ENCODE data around the gene PACS2.
"Not testable (repeated sequence)": the region's sequence is repeated elsewhere in the genome, so short reads cannot be mapped to it uniquely, and the experiment has no call there.

Gene PACS2

GRCh38 chr14:105351410-105351809, 36.9 kb downstream of the PACS2 start:
- no peak for DNase-seq (ENCODE audit: low read depth in 2 of 2)

- DNase-seq (ENCODE audit: low read depth in 2 of 2): peak; percentile 62 to 78
These were observed 37.6 kb downstream of the PACS2 start for GRCh38 chr14:105351920-105352851.

- DNase-seq (ENCODE audit: low read depth in 2 of 2): no peak
These were observed 38.6 kb downstream of the PACS2 start for GRCh38 chr14:105353136-105353535.

- no peak for DNase-seq (ENCODE audit: low read depth in 2 of 2)
These were observed 40.0 kb downstream of the PACS2 start for GRCh38 chr14:105354541-105354940.

- no peak for DNase-seq (ENCODE audit: low read depth in 2 of 2)
These were observed 40.6 kb downstream of the PACS2 start for GRCh38 chr14:105355049-105355575.

- no peak for DNase-seq (ENCODE audit: low read depth in 2 of 2)
These were observed 41.5 kb downstream of the PACS2 start for GRCh38 chr14:105355850-105356604.

GRCh38 chr14:105356927-105357326, 42.4 kb downstream of the PACS2 start:
- no peak for DNase-seq (ENCODE audit: low read depth in 2 of 2)

GRCh38 chr14:105357626-105358025, 43.1 kb downstream of the PACS2 start:
- no peak for DNase-seq (ENCODE audit: low read depth in 2 of 2)

- DNase-seq (ENCODE audit: low read depth in 2 of 2): no peak
These were observed 43.7 kb downstream of the PACS2 start for GRCh38 chr14:105358140-105358846.

- no peak for DNase-seq (ENCODE audit: low read depth in 2 of 2)
These were observed 44.4 kb downstream of the PACS2 start for GRCh38 chr14:105358943-105359342.

- DNase-seq (ENCODE audit: low read depth in 2 of 2): not testable (repeated sequence)
These were observed 46.9 kb downstream of the PACS2 start for GRCh38 chr14:105361412-105361811.

GRCh38 chr14:105363847-105364708, 49.5 kb downstream of the PACS2 start:
- DNase-seq (ENCODE audit: low read depth in 2 of 2): peak; percentile 14 to 17

- no peak for DNase-seq (ENCODE audit: low read depth in 2 of 2)
These were observed 50.6 kb downstream of the PACS2 start for GRCh38 chr14:105365101-105365500.

- DNase-seq (ENCODE audit: low read depth in 2 of 2): no peak
These were observed 51.1 kb downstream of the PACS2 start for GRCh38 chr14:105365681-105366080.

- DNase-seq (ENCODE audit: low read depth in 2 of 2): no peak
These were observed 52.0 kb downstream of the PACS2 start for GRCh38 chr14:105366386-105367074.

- no peak for DNase-seq (ENCODE audit: low read depth in 2 of 2)
These were observed 52.8 kb downstream of the PACS2 start for GRCh38 chr14:105367116-105368031.

- DNase-seq (ENCODE audit: low read depth in 2 of 2): no peak
These were observed 53.5 kb downstream of the PACS2 start for GRCh38 chr14:105368032-105368417.

GRCh38 chr14:105368426-105368825, 53.9 kb downstream of the PACS2 start:
- no peak for DNase-seq (ENCODE audit: low read depth in 2 of 2)
